HG02588 (cell line): ENCODE measurements around the gene TMEM181.
"Not testable (repeated sequence)": the region's sequence is repeated elsewhere in the genome, so short reads cannot be mapped to it uniquely, and the experiment has no call there.

Experiments used
- ATAC-seq: cut with Tn5 transposase; IDR thresholded peaks from one replicate; pipeline ENCODE4 v1.9.1; 2021; ENCODE audit warnings: mild to moderate bottlenecking, moderate library complexity; ENCODE audit not compliant: unreplicated experiment

Gene TMEM181

GRCh38 chr6:158620963-158621693 is 61.2 kb downstream of the TMEM181 start:
- ATAC-seq = no peak

GRCh38 chr6:158621694-158622544 is 62.0 kb downstream of the TMEM181 start:
- ATAC-seq = no peak

GRCh38 chr6:158622545-158623190 is 62.8 kb downstream of the TMEM181 start:
- ATAC-seq = no peak

GRCh38 chr6:158624684-158625682 is 65.1 kb downstream of the TMEM181 start:
- no peak for ATAC-seq

DNA sequence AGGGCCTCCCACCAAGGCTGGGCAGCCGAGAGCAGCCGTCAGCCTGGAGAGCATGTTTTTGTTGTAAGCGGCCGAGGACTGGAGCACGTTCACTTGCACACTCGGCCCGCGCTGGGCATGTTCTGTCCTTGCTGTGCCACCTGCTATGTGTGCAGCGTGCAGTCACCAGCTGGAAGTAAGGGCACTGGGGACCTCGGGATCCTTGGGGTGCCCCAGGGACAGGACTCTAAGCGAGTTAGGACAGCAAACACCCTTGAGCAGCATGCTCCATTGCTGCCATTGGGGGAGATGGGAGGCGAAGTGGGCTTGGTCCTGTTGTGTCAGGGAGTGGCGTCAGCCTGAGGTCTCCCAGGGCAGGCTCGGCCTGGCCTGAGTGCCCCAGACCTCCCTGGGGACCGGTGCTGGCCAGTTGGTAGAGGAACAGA is 66.0 kb downstream of the TMEM181 start:
- no peak for ATAC-seq

- ATAC-seq = no peak
Observed at GRCh38 chr6:158626360-158627167, 66.7 kb downstream of the TMEM181 start.

DNA sequence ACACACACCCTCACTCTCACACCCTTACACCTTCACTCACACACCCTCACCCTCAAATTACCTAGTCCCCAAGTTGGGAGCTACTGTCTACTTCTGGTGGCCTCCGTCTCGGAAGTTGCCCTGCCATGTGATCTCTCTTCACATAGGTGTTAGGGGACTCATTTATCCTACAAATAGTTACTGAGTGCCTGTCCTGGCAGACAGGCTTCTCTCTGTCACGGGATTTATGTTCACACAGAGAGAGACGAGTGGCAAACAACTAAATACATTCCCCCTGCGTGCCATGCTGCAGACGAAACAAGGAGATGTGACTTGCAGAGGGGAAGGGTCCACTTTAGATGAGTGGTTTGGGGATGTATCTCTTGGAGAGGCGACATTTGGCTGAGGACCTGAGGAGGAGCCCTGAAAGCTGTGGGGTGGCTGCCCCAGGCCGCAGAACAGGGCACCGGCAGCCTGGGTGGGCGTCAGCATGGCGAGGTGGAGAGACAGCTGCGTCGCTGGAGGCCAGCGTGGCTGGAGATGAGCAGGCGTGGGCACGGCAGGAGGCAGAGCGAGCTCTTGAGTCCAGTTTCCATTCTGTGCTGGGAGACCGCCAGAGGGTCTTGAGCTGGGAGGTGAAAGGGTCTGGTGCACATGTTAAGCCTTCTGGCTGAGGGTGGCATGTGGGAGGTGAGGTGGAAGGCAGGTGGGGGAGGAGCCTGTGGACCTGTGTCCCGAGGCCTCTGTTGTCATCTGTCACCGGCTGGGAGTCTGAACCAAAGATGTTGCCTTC is 67.5 kb downstream of the TMEM181 start:
- no peak for ATAC-seq

DNA sequence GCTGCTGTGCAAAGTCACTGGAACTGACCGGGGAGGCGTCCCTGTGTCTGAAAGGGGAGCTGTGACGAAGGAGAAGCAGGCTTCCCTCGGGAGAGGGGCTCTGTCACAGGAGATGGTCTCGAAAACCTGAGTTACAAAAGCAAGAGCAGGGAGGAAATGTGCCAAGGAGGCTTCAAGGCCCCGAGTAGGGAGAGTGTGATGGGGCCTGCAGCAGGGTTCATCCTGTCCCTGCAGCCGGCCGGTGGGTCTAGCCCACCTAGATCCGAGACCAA is 68.0 kb downstream of the TMEM181 start:
- ATAC-seq = no peak

DNA sequence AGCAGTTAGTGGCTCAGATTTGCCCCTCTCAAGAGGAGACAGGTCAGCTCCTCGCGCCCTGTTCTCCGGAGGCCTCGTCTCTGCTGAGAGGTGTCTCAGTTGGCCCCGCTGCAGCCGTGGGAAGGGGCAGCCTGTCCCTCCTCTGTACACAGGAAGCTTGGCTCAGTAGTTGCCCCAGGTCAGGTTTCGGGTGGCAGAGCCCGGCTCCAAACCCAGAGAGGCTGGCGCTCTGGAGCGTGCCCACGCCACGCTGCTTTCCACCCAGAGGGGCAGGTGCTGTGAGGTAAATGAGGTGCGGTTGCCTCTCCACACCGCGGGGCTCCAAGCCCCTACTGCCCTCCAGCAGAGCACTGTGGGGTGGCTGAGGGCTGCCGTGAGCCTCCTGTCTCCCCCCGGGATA is 68.7 kb downstream of the TMEM181 start:
- no peak for ATAC-seq

GRCh38 chr6:158629367-158630221 is 69.7 kb downstream of the TMEM181 start:
- ATAC-seq = no peak

GRCh38 chr6:158630938-158631616 is 71.2 kb downstream of the TMEM181 start:
- no peak for ATAC-seq

DNA sequence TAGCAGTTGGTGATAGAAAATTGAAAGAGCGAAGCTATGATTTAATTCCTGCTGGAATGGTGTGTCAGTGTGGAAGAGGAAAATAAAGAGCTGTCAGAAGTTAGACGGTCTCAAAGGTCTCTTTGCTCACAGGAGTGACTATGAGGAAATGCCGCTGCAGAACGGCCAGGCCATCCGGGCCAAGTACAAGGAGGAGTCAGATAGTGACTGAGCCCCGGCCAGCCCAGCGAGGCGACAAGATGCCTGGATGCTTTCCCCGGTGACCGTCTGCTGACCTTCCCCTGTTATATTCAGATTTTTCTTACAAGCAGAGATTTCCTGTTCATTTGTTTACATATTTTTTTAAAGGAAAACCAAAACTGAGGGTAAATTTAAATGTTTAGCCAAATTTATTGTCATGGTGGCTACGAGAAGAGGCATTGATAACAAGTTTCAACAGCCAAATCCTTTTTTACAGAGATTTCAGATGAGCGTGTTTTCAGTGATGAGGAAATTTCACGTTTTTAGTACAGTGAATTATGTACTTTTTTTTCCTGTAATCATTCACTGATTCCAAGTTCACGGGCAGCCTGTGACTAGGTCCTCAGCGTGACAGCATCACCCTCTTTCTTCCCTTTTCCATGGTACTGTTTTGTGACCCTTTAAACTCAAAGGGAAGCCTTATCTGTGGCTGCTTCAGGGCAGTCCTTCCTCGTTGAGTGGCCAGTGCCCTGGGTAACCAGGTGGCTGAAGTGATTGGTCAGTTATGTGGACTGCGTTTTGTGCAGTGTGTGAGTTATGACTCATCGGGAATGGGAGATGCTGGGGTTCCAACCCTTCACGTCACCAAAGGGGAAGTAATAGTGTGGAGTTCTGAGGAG is 72.0 kb downstream of the TMEM181 start:
- no peak for ATAC-seq

- not testable (repeated sequence) for ATAC-seq
Observed at GRCh38 chr6:158632538-158633119, 72.7 kb downstream of the TMEM181 start.

DNA sequence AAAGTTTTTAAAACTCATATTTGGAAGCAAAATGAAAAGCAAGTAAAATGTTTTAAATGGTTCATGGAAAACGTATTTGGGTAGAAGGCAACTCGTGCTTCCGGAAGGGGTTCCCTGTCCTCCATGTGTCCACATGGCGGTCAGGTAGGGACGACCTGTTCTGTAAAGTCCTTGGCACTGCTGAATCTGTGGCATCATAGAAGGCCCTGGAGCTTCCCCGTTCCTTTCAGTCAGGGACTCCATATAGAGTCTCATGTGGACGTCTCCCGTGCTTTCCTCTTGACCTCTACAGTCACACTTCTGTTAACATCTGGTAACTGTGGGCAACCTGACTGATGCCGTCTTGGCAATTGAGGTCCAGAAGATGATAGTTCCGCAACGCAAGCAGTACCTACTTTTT is 73.2 kb downstream of the TMEM181 start:
- ATAC-seq = no peak

DNA sequence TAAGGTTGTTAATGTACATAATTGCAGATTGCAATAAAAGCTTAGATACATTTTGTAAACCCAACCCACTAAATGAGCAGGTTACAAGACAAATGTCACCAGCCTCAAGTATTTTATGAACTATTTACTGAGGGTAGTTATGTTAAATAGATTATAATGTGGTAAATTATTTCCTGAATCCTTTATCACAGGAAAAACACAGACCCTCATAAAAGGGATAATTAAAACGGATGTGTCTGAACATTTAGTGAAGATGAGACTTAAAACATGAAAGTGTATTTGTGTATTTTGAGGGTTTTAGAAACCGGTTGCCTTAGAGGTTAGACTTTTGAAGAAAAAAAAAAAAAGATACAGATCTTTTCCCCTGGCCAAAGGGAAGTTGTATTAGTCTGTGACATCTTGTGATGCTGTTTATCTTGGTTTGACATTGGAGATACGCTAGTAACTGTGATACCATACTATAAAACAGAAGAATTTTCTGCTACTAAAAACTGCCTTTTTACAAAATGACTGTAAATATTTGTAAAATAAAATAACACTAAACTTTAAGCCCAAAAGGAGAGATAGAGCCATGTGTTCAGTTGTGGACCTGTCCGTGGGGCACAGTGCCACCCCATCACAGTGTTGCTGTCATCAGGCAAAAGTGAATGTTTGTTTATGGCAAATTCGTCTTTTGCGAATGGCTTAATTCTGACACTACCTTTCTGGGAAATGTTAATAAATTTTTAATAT is 75.0 kb downstream of the TMEM181 start:
- no peak for ATAC-seq
